Gastroesophageal sphincter (tissue), 4 donors: ENCODE measurements around the gene SLC6A15. TPM values are rescaled to one million over a fixed set of nuclear protein-coding genes. Genes with fewer than 3 reads are reported as not detected.

Experiments
- ATAC-seq: fragments of 150-250 bp; one replicate; pipeline ENCODE4 v1.9.1; 2016; ENCODE audit warnings: mild to moderate bottlenecking, moderate library complexity
- H3K27ac ChIP-seq, 4 donors: fragments of 200-600 bp; sonication (generic) in 3 of 4; 1 replicate in 3 of 4; 2 replicates in 1 of 4; pipeline ENCODE4 v1.5.1; 2016 to 2019
- H3K27me3 ChIP-seq: fragments of 200-600 bp; sonication (generic); one replicate; pipeline ENCODE4 v1.5.1; 2019
- H3K36me3 ChIP-seq, 2 donors: fragments of 200-600 bp; sonication (generic); one replicate each; pipeline ENCODE4 v1.5.1; 2019; ENCODE audit warnings: control low read depth in 1 of 2
- H3K4me1 ChIP-seq, 3 donors: fragments of 200-600 bp; sonication (generic); 1 replicate in 2 of 3; 2 replicates in 1 of 3; pipeline ENCODE4 v1.5.1; 2016 to 2019; ENCODE audit warnings: control low read depth in 2 of 3
- H3K4me3 ChIP-seq, 2 donors: fragments of 200-600 bp; sonication (generic); one replicate each; pipeline ENCODE4 v1.5.1; 2019; ENCODE audit warnings: mild to moderate bottlenecking in 1 of 2, moderate library complexity in 1 of 2
- H3K9me3 ChIP-seq, 3 donors: fragments of 200-600 bp; sonication (generic); one replicate each; pipeline ENCODE4 v1.5.1; 2017 to 2019; ENCODE audit warnings: control low read depth in 2 of 3
- CTCF ChIP-seq, 4 experiments: fragments of 200-600 bp in 2 of 4; fragments of 450-650 bp in 2 of 4; sonication (generic) in 1 of 4; IDR thresholded peaks; one replicate each; pipeline ENCODE4 v1.5.1; 2017 to 2019; ENCODE audit warnings: antibody characterized with exemption in 4 of 4, mild to moderate bottlenecking in 2 of 4, moderate library complexity in 2 of 4
- EP300 ChIP-seq: sonication (generic); formaldehyde crosslinking; IDR thresholded peaks from one replicate; pipeline ENCODE4 v1.6.1; 2017; ENCODE audit warnings: antibody characterized with exemption, mild to moderate bottlenecking
- POLR2A ChIP-seq, 2 donors: fragments of 450-650 bp; IDR thresholded peaks; one replicate each; pipeline ENCODE4 v1.6.1; 2017; ENCODE audit warnings: antibody characterized with exemption in 2 of 2, mild to moderate bottlenecking in 2 of 2, moderate library complexity in 1 of 2
- POLR2AphosphoS5 ChIP-seq: sonication (generic); formaldehyde crosslinking; IDR thresholded peaks from one replicate; pipeline ENCODE4 v1.6.1; 2017; ENCODE audit warnings: antibody characterized with exemption
- WGBS, 2 donors: methylation state at CpG; one replicate each; pipeline ENCODE4 v1.1.5; 2018; ENCODE audit warnings: low coverage in 1 of 2; 5-methylcytosine and 5-hydroxymethylcytosine counted together
- total RNA-seq, 4 donors: library from RNA; depleted of rRNA; stranded (reverse); fragments of >200 nt; gene quantifications; one replicate each; pipeline ENCODE4 v1.1.0, GENCODE V29; 2016

Gene SLC6A15
- total RNA-seq, 4 donors from 2014 or later: 0.54 to 2.3 (median 1.7) TPM

GRCh38 chr12:84843593-84844144, 68.9 kb downstream of the SLC6A15 start:
- Histone ChIP-seq H3K4me1 (no peaks in the 10 kb centered on the region), H3K27ac (no peak overlapping the region), H3K4me3 (no peak overlapping the region)

DNA sequence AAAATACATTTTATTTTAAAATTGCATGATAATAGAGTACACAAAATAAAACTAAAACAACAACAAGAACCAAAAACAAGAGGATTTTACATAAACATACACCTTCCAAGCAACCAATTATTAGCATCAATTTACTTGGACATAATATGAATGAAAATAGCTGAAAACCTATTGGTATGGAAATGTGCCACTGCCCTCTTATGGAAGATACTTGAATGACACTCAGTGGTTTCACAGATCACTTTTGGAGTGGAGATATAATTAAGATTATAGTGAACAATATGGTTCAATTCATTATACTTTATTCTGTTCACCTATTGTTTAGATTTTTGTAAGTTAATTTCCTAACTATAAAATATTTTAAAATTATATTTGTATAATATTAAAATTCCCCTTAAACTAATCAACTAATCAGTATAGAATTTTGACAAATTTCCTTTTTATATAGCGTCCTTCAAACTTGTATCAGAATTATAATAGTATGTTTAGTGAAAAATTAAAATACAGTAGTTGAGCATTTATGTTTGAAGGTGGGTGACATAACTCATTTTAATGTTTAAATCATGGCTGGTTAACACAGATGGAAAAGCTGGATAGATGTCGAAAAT, 70.1 kb downstream of the SLC6A15 start:
- 92 to 100% methylated on average over 2 of the region's 2 CpGs for WGBS, 2 donors
- Histone ChIP-seq H3K27me3 (no peaks in the 10 kb centered on the region), H3K27ac (no peak overlapping the region), H3K9me3 (no peaks in the 10 kb centered on the region), H3K36me3 (no peaks in the 10 kb centered on the region), H3K4me1 (no peaks in the 10 kb centered on the region), H3K4me3 (no peak overlapping the region)
- no peak for ATAC-seq
- no peak for TF ChIP-seq EP300
- peak in 3 of 4 experiments; percentile 26 to 46 (median 39) for TF ChIP-seq CTCF (IDR thresholded peaks at IDR 0.05)
- TF ChIP-seq POLR2AphosphoS5: no peak

More at GRCh38 chr12:84843593-84844144, 68.9 kb downstream of the SLC6A15 start:
- H3K36me3 ChIP-seq: no peaks in the 10 kb centered on the region
- no peak for ATAC-seq
- H3K9me3 ChIP-seq: no peaks in the 10 kb centered on the region
- TF ChIP-seq CTCF (IDR thresholded peaks at IDR 0.05) (no peak), EP300 (no peak), POLR2AphosphoS5 (no peak), POLR2A (IDR thresholded peaks at IDR 0.05) (no peak)
- H3K27me3 ChIP-seq: no peaks in the 10 kb centered on the region
- WGBS, 2 donors: 90% methylated on average over 1 of the region's 1 CpG; no CpG with 5 or more reads in 1 of the 2 donors

- Histone ChIP-seq H3K4me1 (no peaks in the 10 kb centered on the region), H3K9me3 (no peaks in the 10 kb centered on the region), H3K27me3 (no peaks in the 10 kb centered on the region), H3K4me3 (no peak overlapping the region), H3K27ac (no peak overlapping the region), H3K36me3 (no peaks in the 10 kb centered on the region)
- 9 to 19% methylated on average over 1 of the region's 1 CpG for WGBS, 2 donors
- no peak for ATAC-seq
- TF ChIP-seq POLR2AphosphoS5: no peak
- TF ChIP-seq POLR2A (IDR thresholded peaks at IDR 0.05): no peak
- no peak for TF ChIP-seq EP300
- TF ChIP-seq CTCF (IDR thresholded peaks at IDR 0.05): no peak
These were observed 71.0 kb downstream of the SLC6A15 start for GRCh38 chr12:84841591-84841990.

DNA sequence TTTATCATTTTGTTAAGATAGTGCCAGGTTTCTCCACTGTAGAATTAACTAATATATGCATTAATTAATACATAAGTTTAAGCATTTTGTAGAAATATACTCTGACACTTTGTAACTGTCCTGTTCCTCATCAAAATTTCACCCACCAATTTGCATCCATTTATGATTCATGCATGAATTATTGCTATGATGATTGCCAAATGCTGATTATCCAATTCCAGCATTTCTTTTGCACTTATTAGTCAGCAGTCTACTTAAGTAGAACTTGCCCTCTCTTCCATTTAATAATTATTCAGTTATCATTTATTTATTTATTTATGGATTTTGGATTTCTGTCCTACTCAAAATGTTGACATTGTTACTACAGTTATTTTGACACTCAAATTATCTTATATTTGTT, 72.2 kb downstream of the SLC6A15 start:
- no peak for TF ChIP-seq EP300
- Histone ChIP-seq H3K36me3 (no peaks in the 10 kb centered on the region), H3K4me3 (no peak overlapping the region), H3K27me3 (no peaks in the 10 kb centered on the region), H3K9me3 (no peaks in the 10 kb centered on the region), H3K27ac (no peak overlapping the region), H3K4me1 (no peaks in the 10 kb centered on the region)
- ATAC-seq: no peak

DNA sequence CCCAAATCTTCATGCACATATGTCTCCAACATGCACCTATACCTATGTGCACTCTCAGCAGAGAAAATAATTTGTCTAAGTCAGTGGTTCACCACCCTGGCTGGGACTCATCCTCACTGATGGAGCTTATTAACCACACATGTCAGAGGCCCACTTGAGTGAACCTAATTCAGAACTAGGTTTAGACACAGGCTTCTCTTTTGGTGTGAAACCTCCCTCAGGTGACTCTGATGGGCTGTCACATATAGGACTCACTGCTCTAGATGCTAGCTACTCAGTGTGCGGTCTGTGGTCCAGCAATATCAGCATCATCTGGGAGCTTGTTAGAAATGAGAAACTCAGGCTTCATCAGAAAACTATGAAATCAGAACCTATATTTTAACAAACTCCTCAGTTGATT, 85.7 kb downstream of the SLC6A15 start:
- Histone ChIP-seq H3K4me3 (no peak overlapping the region), H3K27me3 (no peaks in the 10 kb centered on the region), H3K36me3 (no peaks in the 10 kb centered on the region), H3K4me1 (no peaks in the 10 kb centered on the region), H3K27ac (no peak overlapping the region), H3K9me3 (no peaks in the 10 kb centered on the region)
- TF ChIP-seq POLR2A (IDR thresholded peaks at IDR 0.05): no peak
- TF ChIP-seq EP300: no peak
- no peak for TF ChIP-seq POLR2AphosphoS5
- no peak for TF ChIP-seq CTCF (IDR thresholded peaks at IDR 0.05)
- 100% methylated on average over 1 of the region's 1 CpG; no CpG with 5 or more reads in 1 of the 2 donors for WGBS, 2 donors
- no peak for ATAC-seq
